Measurements from ENCODE around the gene MFSD2B.

MFSD2B gene

DNA sequence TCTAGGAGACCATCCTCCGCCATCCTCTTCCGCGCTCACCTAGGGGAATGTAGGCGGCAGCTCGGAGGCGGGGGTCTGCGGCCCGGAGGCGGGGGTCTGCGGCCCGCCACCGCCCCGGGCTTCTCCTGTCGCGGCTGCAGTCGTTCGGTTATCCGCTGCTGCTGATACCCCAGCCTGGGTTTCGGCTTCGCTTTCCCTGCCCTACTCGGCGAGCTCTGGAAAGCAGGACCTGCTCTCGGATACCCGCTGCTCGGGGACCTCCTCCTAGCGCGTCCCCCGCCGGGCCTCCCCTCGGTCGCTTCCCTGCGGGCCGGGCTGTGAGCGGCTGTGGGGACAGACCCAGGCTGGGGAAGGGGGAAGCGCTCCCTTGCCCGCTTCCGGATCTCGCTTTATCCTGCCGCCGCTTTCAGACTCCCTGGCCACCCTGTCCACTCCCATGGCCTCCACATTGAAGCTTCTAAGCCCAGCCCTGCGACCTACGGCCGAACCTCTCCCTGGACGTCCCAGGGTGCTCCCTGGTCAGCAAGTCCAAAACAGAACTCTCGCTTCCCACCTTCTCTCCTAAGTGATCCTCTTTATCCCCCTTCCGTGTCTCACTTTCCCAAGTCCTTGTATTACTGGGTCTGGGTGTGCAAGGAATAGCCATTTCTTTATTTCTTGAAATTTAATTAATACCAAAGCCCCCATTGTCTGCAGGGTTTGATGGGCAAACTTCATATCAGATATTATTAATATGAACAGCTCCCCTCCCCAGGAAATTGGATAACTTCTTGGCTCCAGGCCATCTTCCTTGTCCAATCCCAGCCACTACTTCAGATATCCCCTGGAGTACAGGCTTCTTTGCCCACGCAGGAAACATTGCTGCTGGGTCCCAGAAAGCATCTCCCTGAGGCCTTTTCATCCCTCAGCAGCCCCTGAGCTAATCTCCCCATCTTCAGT, 40.4 kb downstream of the MFSD2B start:
- DNase-seq (ENCODE audit: low read depth in 1 of 2, low spot score in 1 of 2), result no peak

DNA sequence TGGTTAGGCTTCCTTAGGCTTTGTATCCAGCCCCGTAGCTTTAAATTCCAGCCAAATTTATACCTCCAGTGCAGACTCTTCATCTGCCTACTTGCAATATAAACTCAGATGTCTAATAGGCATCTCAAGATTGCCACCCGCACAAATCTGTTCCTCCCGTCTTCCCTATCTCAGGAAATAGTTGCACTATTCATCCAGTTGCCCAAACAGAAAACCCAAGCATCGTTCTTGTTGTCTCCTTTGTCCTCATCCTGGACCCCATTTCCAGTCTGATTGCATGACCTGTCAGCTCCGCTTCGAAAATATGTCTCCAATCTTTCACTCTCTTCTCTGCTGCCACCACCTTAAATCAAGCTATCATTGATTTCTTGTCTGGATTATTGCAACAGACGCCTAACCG, 41.9 kb downstream of the MFSD2B start:
- DNase-seq (ENCODE audit: low read depth in 1 of 2, low spot score in 1 of 2), result no peak

DNA sequence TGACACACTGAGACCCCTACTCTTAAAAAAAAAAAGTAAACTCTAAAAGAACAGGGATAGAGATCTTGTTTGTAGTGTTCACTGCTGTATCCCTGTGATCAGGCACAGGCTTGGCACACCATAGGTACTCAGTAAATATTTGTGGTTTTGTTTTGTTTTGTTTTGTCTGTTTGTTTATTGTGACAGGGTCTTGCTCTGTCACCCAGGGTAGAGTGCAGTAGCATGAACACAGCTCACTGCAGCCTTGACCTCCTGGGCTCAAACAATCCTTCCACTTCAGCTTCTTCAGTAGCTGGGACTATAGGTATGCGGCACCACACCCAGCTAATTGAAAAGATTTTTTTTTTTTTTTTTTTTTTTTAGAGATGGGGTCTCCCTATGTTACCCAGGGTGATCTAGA, 43.1 kb downstream of the MFSD2B start:
- DNase-seq (ENCODE audit: low read depth in 1 of 2, low spot score in 1 of 2), result no peak

DNA sequence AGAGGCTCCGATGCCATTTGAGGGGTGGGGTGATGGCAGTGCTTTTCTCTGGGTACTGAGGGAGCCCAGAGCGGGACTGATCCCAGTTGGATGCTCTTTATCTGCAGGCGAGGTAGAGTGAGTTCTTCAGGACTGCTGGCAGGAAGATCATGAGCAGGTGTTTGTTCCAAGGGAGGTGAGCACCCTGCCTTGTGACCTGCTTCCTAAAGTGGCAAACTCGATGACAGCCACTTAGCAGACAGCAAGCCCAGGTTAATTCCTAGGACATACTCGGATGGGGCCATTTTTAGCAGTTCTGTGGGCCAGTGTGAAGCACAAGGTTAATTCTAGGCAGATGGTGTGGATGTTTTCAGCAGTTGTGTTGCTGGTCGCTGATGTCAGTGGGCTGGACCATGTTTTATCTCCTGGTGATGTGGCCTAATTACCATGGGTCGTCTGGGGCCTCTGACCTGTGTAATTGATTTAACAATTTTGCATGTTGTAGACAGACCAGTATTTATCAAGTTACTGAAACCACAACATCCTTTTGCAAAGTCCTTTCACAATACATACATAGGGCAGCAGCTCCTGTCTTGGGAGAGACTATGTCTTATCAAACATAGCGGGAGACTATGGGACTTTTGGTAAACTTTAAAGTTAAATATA, 44.6 kb downstream of the MFSD2B start:
- no peak for DNase-seq (ENCODE audit: low read depth in 1 of 2, low spot score in 1 of 2)

GRCh38 chr2:24055750-24056149, 45.9 kb downstream of the MFSD2B start:
- no peak for DNase-seq (ENCODE audit: low read depth in 1 of 2, low spot score in 1 of 2)

- no peak for DNase-seq (ENCODE audit: low read depth in 1 of 2, low spot score in 1 of 2)
Observed at GRCh38 chr2:24058564-24059271, 48.8 kb downstream of the MFSD2B start.

- DNase-seq (ENCODE audit: low read depth in 1 of 2, low spot score in 1 of 2), result no peak
Observed at GRCh38 chr2:24065341-24065740, 55.5 kb downstream of the MFSD2B start.

- no peak for DNase-seq (ENCODE audit: low read depth in 1 of 2, low spot score in 1 of 2)
Observed at GRCh38 chr2:24072259-24072658, 62.4 kb downstream of the MFSD2B start.

DNA sequence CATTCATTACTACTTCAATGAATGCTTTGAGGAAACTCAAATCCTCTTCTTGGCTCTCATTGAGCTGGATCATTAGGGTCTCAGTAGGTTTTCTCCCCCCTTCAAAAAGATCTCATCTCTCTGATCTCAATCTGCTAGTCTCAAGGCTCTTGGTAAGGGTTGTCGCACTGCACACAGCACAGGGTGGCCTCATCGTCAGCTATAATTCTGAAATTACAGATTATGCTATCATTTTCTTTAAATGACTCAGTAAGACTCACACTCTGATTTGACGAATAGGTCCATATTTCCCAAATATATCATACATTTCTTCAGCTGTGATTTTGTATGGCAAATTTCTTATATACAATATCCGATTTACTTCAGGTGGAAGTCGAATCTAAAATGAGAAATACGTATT, 63.9 kb downstream of the MFSD2B start:
- no peak for DNase-seq (ENCODE audit: low read depth in 1 of 2, low spot score in 1 of 2)

GRCh38 chr2:24075259-24075658, 65.4 kb downstream of the MFSD2B start:
- DNase-seq (ENCODE audit: low read depth in 1 of 2, low spot score in 1 of 2), result no peak

Data from activated T-helper 1 cell treated with anti-CD3 and anti-CD28 coated beads, Interleukin-2, amount 50 U/mL, for 16 hours (primary cell).